ENCODE results near the gene NADK2.
"Not testable (repeated sequence)": the region's sequence is repeated elsewhere in the genome, so short reads cannot be mapped to it uniquely, and the experiment has no call there.

The NADK2 gene
- 16.2 to 20.3 reads per million in 2 donors for total RNA-seq

GRCh38 chr5:36241631-36242533, at the start of gene NADK2:
Gene NADK2, minus strand, starts transcription at chr5:36241925. Its CDS starts 127 bp downstream, at chr5:36241798.
- DNase-seq: peak; percentile 84 to 97 (median 89)

DNA sequence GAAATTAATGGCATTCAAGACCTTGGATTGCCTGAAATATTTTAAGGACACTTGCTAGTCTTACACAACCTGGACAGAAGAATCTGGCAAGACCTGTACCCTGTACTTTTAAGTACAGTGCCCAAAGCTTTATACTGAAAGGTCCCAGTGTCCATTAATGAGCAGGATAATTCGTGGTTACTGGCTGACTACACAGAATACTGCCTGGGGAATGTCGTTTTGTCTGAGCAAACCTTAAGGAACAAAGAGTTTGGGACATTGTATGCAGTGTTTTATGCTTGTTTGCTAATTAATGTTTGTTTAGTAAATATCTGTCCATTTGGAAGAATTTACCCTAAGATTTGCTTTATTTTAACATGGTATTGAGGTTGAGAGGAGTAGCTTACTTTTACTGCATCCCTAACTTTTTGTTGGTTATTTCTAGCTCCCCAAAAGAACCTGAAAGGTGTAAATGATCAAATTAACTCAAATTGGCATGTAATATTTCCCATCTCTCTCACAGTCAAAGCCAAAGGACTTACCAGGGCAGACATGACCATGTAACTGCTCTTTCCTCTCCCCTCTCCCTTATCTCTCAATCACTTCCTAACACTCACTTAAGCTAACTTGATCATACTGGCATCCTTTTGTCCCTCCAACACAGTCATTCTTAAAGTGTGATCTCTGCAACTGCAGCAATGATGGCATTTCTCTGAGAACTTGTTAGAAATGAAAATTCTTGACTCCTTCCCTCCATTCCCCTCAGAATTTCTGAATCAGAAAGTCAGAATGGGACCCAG, 44.3 kb upstream of the NADK2 start:
- DNase-seq: no peak

- not testable (repeated sequence) for DNase-seq
These were observed 42.0 kb upstream of the NADK2 start for GRCh38 chr5:36283775-36284174.

- DNase-seq: no peak
These were observed 39.9 kb upstream of the NADK2 start for GRCh38 chr5:36281626-36282025.

- DNase-seq: no peak
These were observed 37.5 kb upstream of the NADK2 start for GRCh38 chr5:36279054-36279698.

GRCh38 chr5:36277521-36278176, 35.9 kb upstream of the NADK2 start:
- no peak for DNase-seq

- DNase-seq: no peak
These were observed 35.1 kb upstream of the NADK2 start for GRCh38 chr5:36276864-36277263.

DNA sequence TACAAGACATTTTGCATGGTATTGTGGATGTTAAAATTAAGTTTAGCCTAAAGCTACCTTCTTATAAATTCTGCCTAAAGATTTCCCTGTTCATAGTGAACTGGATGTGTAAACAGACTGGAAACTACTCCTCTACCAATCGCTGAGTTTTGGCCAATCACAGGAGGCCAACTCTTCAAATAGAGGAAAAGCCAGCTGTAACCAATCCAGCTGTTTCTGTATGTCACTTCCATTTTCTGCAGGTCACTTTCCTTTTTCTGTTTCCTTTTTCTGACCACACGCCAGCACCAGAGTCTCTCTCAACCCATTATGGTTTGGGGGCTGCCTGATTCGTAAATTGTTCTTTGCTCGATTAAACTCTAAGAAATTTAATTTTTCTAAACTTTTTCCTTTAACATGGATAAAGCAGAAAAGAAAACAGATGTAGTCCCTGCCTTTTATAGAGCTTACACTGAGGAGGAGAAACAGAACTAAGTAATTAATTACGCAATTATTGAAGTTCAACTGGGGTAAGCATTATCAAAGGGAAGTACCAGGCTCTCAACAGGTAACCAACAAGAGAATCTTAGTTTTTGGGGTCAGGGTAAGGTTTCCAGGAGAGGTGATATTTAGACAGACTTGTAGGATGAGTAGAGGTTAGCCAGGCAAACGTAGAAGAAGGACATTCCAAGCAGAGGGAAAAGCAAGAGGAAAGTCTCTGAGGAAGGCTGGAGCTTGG, 32.2 kb upstream of the NADK2 start:
- DNase-seq: no peak

DNA sequence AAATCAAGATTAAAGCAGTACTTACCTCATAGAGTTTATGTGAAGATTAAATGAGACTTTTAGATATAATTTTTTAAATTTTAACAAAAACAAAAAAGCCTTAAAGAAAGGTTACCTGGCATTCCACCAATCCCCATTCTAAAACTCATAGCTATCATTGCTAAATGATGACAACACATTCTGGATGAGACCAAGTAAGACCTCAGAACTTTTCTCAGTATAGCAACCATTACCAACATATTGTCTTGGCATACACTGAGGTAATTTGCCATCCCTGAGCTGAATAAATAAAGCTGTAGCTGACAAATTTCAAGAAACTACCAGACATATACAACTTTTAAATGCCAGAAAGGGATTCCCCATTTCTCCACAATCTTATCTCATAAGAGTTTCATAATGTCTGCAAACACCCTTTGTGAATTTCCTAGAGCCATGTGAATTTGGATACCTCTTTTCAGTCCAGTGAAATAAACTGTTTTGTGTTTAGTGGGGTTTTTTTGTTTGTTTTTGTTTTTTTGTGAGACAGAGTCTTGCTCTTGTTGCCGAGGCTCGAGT, 30.5 kb upstream of the NADK2 start:
- DNase-seq: no peak

GRCh38 chr5:36270876-36271575, 29.3 kb upstream of the NADK2 start:
- no peak for DNase-seq

DNA sequence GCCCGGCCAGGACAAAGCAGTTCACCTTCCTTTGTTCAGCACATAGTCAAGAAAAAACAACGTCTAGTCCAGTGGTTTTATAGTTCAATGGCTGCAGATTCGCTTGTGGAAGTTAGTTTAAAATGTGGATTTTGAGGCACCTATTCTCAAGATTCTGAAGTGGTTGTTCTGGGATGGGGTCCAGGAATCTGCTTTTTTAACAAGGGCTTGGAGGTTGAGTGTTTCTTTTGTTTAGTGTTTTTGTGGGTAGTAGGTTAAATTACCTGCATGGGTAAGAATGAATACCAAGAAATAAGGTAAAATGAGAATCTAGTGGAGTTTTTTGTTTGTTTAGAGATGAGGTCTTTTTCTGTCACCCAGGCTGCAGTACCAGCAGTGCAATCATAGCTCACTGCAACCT, 28.4 kb upstream of the NADK2 start:
- no peak for DNase-seq

DNA sequence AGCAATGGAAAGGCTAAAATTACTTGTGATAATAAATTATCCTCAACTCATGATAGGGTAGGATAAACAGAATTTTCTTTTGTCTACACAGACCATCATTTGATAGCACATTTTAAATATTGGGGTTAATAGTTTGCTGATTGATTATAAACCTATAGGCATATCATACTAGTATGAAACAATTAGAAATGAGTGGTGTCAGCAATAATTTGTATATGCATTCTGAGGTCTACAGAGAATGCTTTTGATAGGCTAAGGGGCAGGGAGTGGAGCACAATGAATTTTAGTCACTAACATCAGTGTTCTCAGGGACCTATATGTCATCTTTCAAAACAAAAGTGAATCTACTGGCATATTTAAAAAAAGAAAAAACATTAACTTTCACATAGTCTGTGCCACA, 27.8 kb upstream of the NADK2 start:
- no peak for DNase-seq

GRCh38 chr5:36267905-36268304, 26.2 kb upstream of the NADK2 start:
- no peak for DNase-seq

DNA sequence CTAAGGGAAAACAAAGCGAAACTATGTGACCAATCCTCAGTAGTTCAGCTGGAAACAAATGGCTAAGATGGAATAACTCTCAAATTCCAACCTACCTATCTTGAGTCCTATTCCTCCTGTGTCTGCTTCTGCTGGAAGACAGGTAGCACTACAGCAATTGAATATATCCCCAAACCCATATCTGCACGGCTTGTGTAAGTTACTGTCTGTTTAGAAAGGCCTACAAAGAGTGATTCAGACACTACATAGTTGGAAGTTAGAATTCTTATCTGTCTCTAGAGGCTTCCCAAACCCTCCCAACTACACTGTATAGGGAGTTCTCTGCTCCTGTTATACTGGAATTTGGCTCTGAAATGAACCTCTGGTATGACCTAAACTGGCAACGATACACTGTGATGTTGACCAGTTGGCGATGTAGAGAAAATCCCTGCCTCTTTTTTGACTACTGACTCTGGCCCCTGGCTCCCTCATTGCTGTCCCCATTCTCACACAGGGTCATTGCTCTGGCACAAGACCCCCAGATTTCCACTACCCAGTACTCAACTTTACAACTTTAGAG, 22.6 kb upstream of the NADK2 start:
- DNase-seq: no peak

GRCh38 chr5:36261186-36261585, 19.5 kb upstream of the NADK2 start:
- DNase-seq: no peak

DNA sequence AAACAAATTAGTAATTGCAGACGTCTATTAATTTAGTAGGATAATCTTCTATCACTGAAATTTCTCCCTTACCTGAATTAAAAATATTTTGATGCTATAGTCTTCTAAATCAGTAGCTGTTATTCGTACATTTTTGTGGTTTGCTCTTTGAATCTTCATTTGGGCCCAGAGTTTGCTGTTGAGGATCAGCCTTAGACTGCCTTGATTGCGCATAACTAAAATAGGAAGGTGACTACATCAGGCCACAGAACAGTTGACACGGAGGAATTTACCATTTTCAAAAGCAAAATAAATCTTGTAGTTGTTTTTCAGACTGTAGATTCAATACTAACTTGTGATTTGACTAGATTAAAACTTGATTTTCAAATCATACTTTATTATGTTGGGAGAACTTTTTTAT, 11.8 kb upstream of the NADK2 start:
- DNase-seq: no peak

GRCh38 chr5:36252722-36253365, 11.1 kb upstream of the NADK2 start:
- no peak for DNase-seq

DNA sequence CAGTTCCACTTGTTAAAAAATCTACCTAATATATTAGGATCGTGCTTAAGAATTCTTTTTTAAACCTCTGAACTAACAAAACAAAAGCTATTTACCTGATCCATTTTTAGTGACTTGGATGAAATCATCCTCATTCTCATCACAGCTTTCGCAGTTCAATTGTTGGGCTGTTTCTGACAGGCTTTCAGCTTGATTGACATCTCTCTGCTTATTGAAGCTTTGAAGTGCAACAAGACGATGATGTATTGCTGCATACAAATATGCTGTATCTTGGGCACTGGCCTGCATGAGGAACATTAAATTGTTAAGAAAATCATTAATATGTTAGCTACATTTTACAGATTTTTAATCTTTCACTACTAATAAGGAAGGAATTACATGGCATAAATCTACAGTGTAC, 9.5 kb upstream of the NADK2 start:
- DNase-seq: no peak

- no peak for DNase-seq
These were observed 8.7 kb upstream of the NADK2 start for GRCh38 chr5:36250427-36250826.

All from T-helper 2 cell (primary cell).